Prostate gland (tissue), 2 donors: ENCODE results near the gene ERC2.

Source experiments
- POLR2A ChIP-seq: fragments of 450-650 bp; IDR thresholded peaks from one replicate; pipeline ENCODE4 v1.6.1; 2016; ENCODE audit warnings: antibody characterized with exemption, mild to moderate bottlenecking
- POLR2AphosphoS5 ChIP-seq: sonication (generic); formaldehyde crosslinking; IDR thresholded peaks from one replicate; pipeline ENCODE4 v1.6.1; 2017; ENCODE audit warnings: antibody characterized with exemption
- TF ChIP-seq, protein P1 (sequence below), 4 experiments: fragments of 200-600 bp in 2 of 4; fragments of 450-650 bp in 2 of 4; sonication (generic) in 2 of 4; IDR thresholded peaks; 1 replicate in 3 of 4; 2 replicates in 1 of 4; pipeline ENCODE4 v1.5.1; 2016 to 2019; ENCODE audit warnings: antibody characterized with exemption in 4 of 4, mild to moderate bottlenecking in 2 of 4, moderate library complexity in 2 of 4

DNA sequence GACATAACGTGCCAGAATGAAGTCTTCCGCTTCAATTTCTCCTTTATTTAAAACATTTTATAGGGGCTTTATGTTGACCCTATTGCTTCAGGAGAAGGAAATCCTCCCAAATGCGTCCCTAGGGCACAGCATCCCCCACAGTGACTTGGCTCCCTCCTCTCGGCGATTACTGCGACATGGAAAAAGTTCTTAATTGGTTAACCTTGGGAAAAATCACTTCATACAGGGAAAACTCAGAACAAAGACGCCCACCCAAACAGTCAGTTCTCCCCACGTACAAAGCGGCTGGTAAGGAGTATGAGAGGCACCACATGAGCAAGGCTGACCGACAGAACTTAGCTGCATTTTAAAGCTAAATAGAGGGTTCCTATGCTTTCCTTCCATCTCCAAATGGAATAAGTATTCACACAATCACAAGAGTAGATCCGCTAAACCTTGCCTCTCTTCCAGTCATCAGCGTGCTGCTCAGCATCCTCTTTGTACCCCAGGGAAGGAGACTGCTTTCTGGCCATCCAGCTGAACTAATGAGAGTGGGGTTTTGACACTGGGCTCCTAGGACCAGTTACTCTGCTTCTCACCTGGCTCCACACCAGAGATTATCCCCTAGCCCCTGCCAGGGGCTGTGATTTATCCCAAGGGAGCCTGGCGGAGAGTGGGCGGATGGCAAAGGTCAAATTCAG is 565.9 kb downstream of the ERC2 start:
- TF ChIP-seq, protein P1, sequence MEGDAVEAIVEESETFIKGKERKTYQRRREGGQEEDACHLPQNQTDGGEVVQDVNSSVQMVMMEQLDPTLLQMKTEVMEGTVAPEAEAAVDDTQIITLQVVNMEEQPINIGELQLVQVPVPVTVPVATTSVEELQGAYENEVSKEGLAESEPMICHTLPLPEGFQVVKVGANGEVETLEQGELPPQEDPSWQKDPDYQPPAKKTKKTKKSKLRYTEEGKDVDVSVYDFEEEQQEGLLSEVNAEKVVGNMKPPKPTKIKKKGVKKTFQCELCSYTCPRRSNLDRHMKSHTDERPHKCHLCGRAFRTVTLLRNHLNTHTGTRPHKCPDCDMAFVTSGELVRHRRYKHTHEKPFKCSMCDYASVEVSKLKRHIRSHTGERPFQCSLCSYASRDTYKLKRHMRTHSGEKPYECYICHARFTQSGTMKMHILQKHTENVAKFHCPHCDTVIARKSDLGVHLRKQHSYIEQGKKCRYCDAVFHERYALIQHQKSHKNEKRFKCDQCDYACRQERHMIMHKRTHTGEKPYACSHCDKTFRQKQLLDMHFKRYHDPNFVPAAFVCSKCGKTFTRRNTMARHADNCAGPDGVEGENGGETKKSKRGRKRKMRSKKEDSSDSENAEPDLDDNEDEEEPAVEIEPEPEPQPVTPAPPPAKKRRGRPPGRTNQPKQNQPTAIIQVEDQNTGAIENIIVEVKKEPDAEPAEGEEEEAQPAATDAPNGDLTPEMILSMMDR (IDR thresholded peaks at IDR 0.05) = no peak
- no peak for TF ChIP-seq POLR2A
- no peak for TF ChIP-seq POLR2AphosphoS5
